Mammary epithelial cell (primary cell): ENCODE results near the gene BRD4.
"Not testable (repeated sequence)": the region's sequence is repeated elsewhere in the genome, so short reads cannot be mapped to it uniquely, and the experiment has no call there.

Experiments used
- CTCF ChIP-seq, 2 donors: IDR thresholded peaks in 1 of 2; conservative IDR thresholded peaks in 1 of 2; 2 replicates each; pipeline ENCODE4 v1.5.1; 2011 to 2012; ENCODE audit warnings: inconsistent platforms in 2 of 2, low read length in 2 of 2, mild to moderate bottlenecking in 2 of 2, control low read depth in 1 of 2, low read depth in 1 of 2; ENCODE audit not compliant: insufficient read depth in 1 of 2; ENCODE audit errors: extremely low read depth in 1 of 2
- EZH2 ChIP-seq: IDR thresholded peaks from 2 replicates; pipeline ENCODE4 v1.6.1; 2012; ENCODE audit warnings: low read length, inconsistent platforms, borderline replicate concordance

GRCh38 chr19:15341328-15341727, 9.0 kb upstream of the BRD4 start:
- TF ChIP-seq CTCF (conservative IDR thresholded peaks at IDR 0.05 in 1 of 2, IDR thresholded peaks at IDR 0.05 in 1 of 2; ENCODE audit: extremely low read depth in 1 of 2, insufficient read depth in 1 of 2, low read depth in 1 of 2, low read length in 2 of 2); EZH2: not testable (repeated sequence)
